ENCODE results near the gene BICDL2.

DNA sequence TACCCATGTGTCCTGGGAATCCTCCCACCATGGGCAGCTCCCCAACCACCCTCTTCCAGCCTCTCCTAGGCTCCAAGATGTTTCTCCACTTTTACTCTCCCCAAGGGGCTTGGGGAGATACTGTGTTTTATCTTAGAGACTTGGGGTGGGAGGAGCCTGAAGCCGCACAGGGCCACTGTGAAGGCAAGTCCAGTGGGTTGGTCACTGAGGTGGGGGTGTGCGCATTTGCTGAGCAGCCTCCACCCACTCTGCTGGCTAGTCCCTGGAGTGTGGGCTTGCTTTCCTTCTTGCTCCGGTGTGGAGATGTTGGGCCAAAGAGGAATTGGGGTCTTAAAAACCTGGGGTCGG is 28.1 kb downstream of the BICDL2 start:
- TF ChIP-seq, protein P1, sequence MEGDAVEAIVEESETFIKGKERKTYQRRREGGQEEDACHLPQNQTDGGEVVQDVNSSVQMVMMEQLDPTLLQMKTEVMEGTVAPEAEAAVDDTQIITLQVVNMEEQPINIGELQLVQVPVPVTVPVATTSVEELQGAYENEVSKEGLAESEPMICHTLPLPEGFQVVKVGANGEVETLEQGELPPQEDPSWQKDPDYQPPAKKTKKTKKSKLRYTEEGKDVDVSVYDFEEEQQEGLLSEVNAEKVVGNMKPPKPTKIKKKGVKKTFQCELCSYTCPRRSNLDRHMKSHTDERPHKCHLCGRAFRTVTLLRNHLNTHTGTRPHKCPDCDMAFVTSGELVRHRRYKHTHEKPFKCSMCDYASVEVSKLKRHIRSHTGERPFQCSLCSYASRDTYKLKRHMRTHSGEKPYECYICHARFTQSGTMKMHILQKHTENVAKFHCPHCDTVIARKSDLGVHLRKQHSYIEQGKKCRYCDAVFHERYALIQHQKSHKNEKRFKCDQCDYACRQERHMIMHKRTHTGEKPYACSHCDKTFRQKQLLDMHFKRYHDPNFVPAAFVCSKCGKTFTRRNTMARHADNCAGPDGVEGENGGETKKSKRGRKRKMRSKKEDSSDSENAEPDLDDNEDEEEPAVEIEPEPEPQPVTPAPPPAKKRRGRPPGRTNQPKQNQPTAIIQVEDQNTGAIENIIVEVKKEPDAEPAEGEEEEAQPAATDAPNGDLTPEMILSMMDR (IDR thresholded peaks at IDR 0.05) = no peak
- TF ChIP-seq POLR2AphosphoS5 (IDR thresholded peaks at IDR 0.05) = no peak
- no peak for TF ChIP-seq POLR2A (IDR thresholded peaks at IDR 0.05)

Measured in suprapubic skin (tissue), 4 donors.